ENCODE results near the gene SETX.

Gene SETX

DNA sequence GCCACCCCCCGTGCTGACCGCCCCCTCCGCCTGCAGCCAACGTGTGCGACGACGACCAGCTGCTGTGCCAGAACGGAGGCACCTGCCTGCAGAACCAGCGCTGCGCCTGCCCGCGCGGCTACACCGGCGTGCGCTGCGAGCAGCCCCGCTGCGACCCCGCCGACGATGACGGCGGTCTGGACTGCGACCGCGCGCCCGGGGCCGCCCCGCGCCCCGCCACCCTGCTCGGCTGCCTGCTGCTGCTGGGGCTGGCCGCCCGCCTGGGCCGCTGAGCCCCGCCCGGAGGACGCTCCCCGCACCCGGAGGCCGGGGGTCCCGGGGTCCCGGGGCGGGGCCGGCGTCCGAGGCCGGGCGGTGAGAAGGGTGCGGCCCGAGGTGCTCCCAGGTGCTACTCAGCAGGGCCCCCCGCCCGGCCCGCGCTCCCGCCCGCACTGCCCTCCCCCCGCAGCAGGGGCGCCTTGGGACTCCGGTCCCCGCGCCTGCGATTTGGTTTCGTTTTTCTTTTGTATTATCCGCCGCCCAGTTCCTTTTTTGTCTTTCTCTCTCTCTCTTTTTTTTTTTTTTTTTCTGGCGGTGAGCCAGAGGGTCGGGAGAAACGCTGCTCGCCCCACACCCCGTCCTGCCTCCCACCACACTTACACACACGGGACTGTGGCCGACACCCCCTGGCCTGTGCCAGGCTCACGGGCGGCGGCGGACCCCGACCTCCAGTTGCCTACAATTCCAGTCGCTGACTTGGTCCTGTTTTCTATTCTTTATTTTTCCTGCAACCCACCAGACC is 112.8 kb downstream of the SETX start (continued):
- TF ChIP-seq ZNF626 (tag by site-specific recombination; IDR thresholded peaks at IDR 0.05) (no peak), BCL11B (tag by site-specific recombination; IDR thresholded peaks at IDR 0.05; ENCODE audit: low read depth) (no peak), ZNF112 (tag by site-specific recombination; IDR thresholded peaks at IDR 0.05) (no peak), ZNF184 (tag by site-specific recombination; IDR thresholded peaks at IDR 0.05) (no peak), KLF9 (tag by site-specific recombination; IDR thresholded peaks at IDR 0.05; ENCODE audit: low read depth) (no peak), ZBTB20 (tag by site-specific recombination; IDR thresholded peaks at IDR 0.05) (no peak), ZSCAN23 (tag by site-specific recombination; IDR thresholded peaks at IDR 0.05) (no peak), ZNF354C (tag by site-specific recombination; IDR thresholded peaks at IDR 0.05; ENCODE audit: borderline replicate concordance, low read depth) (no peak), SETDB1 (IDR thresholded peaks at IDR 0.05; ENCODE audit: insufficient read length, low read length) (no peak), HOXC10 (CRISPR knock-in tag; IDR thresholded peaks at IDR 0.05) (no peak), ZNF2 (tag by site-specific recombination; IDR thresholded peaks at IDR 0.05) (no peak), REPIN1 (tag by site-specific recombination; IDR thresholded peaks at IDR 0.05; ENCODE audit: low read depth) (no peak), WT1 (tag by site-specific recombination; IDR thresholded peaks at IDR 0.05) (no peak), SCRT1 (tag by site-specific recombination; IDR thresholded peaks at IDR 0.05; ENCODE audit: borderline replicate concordance) (no peak), ZNF785 (tag by site-specific recombination; IDR thresholded peaks at IDR 0.05) (no peak), ZNF555 (tag by site-specific recombination; conservative IDR thresholded peaks at IDR 0.05) (no peak), ZNF132 (tag by site-specific recombination; IDR thresholded peaks at IDR 0.05; ENCODE audit: borderline replicate concordance) (no peak), ZNF266 (tag by site-specific recombination; IDR thresholded peaks at IDR 0.05; ENCODE audit: low read depth) (no peak), ZNF473 (tag by site-specific recombination; IDR thresholded peaks at IDR 0.05) (no peak), ZFP69B (tag by site-specific recombination; IDR thresholded peaks at IDR 0.05) (no peak), ZNF792 (tag by site-specific recombination; IDR thresholded peaks at IDR 0.05) (no peak), ZNF629 (tag by site-specific recombination; IDR thresholded peaks at IDR 0.05) (0 out of 2 replicates have a peak, but pooled peaks have one; percentile 9), ZNF624 (tag by site-specific recombination; IDR thresholded peaks at IDR 0.05) (no peak), ZNF221 (tag by site-specific recombination; IDR thresholded peaks at IDR 0.05; ENCODE audit: borderline replicate concordance) (no peak)
- TF ChIP-seq, protein P1, sequence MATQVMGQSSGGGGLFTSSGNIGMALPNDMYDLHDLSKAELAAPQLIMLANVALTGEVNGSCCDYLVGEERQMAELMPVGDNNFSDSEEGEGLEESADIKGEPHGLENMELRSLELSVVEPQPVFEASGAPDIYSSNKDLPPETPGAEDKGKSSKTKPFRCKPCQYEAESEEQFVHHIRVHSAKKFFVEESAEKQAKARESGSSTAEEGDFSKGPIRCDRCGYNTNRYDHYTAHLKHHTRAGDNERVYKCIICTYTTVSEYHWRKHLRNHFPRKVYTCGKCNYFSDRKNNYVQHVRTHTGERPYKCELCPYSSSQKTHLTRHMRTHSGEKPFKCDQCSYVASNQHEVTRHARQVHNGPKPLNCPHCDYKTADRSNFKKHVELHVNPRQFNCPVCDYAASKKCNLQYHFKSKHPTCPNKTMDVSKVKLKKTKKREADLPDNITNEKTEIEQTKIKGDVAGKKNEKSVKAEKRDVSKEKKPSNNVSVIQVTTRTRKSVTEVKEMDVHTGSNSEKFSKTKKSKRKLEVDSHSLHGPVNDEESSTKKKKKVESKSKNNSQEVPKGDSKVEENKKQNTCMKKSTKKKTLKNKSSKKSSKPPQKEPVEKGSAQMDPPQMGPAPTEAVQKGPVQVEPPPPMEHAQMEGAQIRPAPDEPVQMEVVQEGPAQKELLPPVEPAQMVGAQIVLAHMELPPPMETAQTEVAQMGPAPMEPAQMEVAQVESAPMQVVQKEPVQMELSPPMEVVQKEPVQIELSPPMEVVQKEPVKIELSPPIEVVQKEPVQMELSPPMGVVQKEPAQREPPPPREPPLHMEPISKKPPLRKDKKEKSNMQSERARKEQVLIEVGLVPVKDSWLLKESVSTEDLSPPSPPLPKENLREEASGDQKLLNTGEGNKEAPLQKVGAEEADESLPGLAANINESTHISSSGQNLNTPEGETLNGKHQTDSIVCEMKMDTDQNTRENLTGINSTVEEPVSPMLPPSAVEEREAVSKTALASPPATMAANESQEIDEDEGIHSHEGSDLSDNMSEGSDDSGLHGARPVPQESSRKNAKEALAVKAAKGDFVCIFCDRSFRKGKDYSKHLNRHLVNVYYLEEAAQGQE (tag by site-specific recombination; IDR thresholded peaks at IDR 0.05), result no peak
- TF ChIP-seq, protein P2, sequence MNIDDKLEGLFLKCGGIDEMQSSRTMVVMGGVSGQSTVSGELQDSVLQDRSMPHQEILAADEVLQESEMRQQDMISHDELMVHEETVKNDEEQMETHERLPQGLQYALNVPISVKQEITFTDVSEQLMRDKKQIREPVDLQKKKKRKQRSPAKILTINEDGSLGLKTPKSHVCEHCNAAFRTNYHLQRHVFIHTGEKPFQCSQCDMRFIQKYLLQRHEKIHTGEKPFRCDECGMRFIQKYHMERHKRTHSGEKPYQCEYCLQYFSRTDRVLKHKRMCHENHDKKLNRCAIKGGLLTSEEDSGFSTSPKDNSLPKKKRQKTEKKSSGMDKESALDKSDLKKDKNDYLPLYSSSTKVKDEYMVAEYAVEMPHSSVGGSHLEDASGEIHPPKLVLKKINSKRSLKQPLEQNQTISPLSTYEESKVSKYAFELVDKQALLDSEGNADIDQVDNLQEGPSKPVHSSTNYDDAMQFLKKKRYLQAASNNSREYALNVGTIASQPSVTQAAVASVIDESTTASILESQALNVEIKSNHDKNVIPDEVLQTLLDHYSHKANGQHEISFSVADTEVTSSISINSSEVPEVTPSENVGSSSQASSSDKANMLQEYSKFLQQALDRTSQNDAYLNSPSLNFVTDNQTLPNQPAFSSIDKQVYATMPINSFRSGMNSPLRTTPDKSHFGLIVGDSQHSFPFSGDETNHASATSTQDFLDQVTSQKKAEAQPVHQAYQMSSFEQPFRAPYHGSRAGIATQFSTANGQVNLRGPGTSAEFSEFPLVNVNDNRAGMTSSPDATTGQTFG (tag by site-specific recombination; IDR thresholded peaks at IDR 0.05; ENCODE audit: borderline replicate concordance), result no peak
- TF ChIP-seq, protein P3, sequence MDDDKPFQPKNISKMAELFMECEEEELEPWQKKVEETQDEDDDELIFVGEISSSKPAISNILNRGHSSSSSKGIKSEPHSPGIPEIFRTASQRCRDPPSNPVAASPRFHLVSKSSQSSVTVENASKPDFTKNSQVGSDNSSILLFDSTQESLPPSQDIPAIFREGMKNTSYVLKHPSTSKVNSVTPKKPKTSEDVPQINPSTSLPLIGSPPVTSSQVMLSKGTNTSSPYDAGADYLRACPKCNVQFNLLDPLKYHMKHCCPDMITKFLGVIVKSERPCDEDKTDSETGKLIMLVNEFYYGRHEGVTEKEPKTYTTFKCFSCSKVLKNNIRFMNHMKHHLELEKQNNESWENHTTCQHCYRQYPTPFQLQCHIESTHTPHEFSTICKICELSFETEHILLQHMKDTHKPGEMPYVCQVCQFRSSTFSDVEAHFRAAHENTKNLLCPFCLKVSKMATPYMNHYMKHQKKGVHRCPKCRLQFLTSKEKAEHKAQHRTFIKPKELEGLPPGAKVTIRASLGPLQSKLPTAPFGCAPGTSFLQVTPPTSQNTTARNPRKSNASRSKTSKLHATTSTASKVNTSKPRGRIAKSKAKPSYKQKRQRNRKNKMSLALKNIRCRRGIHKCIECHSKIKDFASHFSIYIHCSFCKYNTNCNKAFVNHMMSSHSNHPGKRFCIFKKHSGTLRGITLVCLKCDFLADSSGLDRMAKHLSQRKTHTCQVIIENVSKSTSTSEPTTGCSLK (tag by site-specific recombination; IDR thresholded peaks at IDR 0.05), result no peak
- TF ChIP-seq, protein P4, sequence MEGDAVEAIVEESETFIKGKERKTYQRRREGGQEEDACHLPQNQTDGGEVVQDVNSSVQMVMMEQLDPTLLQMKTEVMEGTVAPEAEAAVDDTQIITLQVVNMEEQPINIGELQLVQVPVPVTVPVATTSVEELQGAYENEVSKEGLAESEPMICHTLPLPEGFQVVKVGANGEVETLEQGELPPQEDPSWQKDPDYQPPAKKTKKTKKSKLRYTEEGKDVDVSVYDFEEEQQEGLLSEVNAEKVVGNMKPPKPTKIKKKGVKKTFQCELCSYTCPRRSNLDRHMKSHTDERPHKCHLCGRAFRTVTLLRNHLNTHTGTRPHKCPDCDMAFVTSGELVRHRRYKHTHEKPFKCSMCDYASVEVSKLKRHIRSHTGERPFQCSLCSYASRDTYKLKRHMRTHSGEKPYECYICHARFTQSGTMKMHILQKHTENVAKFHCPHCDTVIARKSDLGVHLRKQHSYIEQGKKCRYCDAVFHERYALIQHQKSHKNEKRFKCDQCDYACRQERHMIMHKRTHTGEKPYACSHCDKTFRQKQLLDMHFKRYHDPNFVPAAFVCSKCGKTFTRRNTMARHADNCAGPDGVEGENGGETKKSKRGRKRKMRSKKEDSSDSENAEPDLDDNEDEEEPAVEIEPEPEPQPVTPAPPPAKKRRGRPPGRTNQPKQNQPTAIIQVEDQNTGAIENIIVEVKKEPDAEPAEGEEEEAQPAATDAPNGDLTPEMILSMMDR (tag by site-specific recombination; IDR thresholded peaks at IDR 0.05), result no peak
- TF ChIP-seq, protein P5, sequence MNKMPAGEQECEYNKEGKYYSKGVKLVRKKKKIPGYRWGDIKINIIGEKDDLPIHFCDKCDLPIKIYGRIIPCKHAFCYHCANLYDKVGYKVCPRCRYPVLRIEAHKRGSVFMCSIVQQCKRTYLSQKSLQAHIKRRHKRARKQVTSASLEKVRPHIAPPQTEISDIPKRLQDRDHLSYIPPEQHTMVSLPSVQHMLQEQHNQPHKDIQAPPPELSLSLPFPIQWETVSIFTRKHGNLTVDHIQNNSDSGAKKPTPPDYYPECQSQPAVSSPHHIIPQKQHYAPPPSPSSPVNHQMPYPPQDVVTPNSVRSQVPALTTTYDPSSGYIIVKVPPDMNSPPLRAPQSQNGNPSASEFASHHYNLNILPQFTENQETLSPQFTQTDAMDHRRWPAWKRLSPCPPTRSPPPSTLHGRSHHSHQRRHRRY (tag by site-specific recombination; IDR thresholded peaks at IDR 0.05), result no peak

Data from HEK293 (cell line).